Lower lobe of right lung (tissue), 2 donors: ENCODE data around the gene TFRC. TPM values are rescaled to one million over a fixed set of nuclear protein-coding genes. Genes with fewer than 3 reads are reported as not detected.
A peak's percentile ranks its signal among the peaks of the same experiment; 100 is the strongest.
"Not testable (repeated sequence)": the region's sequence is repeated elsewhere in the genome, so short reads cannot be mapped to it uniquely, and the experiment has no call there.

ENCODE experiments used
- ATAC-seq, 2 donors: fragments of 200-7000 bp; cut with Tn5 transposase; one replicate each; pipeline ENCODE4 v1.9.1; 2020 to 2022; ENCODE audit warnings: mild to moderate bottlenecking in 2 of 2, moderate library complexity in 2 of 2
- DNase-seq: peaks from one replicate; pipeline ENCODE4 v3.0.0-alpha.2; 2020
- H3K27ac ChIP-seq: fragments of 200-600 bp; one replicate; pipeline ENCODE4 v1.8.0; 2022
- H3K27me3 ChIP-seq: fragments of 200-600 bp; one replicate; pipeline ENCODE4 v1.8.0; 2022; ENCODE audit warnings: low read depth
- H3K36me3 ChIP-seq: fragments of 200-600 bp; one replicate; pipeline ENCODE4 v1.8.0; 2022; ENCODE audit warnings: mild to moderate bottlenecking
- H3K4me1 ChIP-seq: fragments of 200-600 bp; one replicate; pipeline ENCODE4 v1.8.0; 2022
- H3K4me3 ChIP-seq: fragments of 200-600 bp; one replicate; pipeline ENCODE4 v1.8.0; 2022; ENCODE audit warnings: mild to moderate bottlenecking
- H3K9me3 ChIP-seq: fragments of 200-600 bp; one replicate; pipeline ENCODE4 v1.8.0; 2022
- CTCF ChIP-seq: fragments of 200-600 bp; IDR thresholded peaks from one replicate; pipeline ENCODE4 v1.8.0; 2022; ENCODE audit warnings: antibody characterized with exemption, mild to moderate bottlenecking
- intact Hi-C: fragments of 100-400 bp; cut with DNase I; formaldehyde crosslinking; loops from one replicate; pipeline ENCODE4 v1.11.0; 2022
- total RNA-seq: library from RNA; stranded (reverse); fragmentation: NEBNext Ultra II Directional; extraction: Animal tissue kit (Norgen Biotek cat#: 25700); gene quantifications from one replicate; pipeline ENCODE4 v1.2.1, GENCODE V29; 2021
- donor health status: DM: no; HTN: yes; CAD: no; lungs with severe emphysema.

Gene TFRC
- total RNA-seq, 1 donor from 2014 or later, result 478 TPM

- H3K36me3 ChIP-seq, result no peaks in the 10 kb centered on the region
- no peak for DNase-seq
- no peak overlapping the region for H3K4me3 ChIP-seq
- no peaks in the 10 kb centered on the region for H3K9me3 ChIP-seq
- intact Hi-C loops, result no loop called here
- no peak for TF ChIP-seq CTCF
- no peak overlapping the region for H3K27ac ChIP-seq
- no peak for ATAC-seq
- H3K27me3 ChIP-seq, result no peaks in the 10 kb centered on the region
- no peaks in the 10 kb centered on the region for H3K4me1 ChIP-seq
These were observed 61.5 kb downstream of the TFRC start for GRCh38 chr3:196020373-196020772.

GRCh38 chr3:196019576-196019975 is 62.3 kb downstream of the TFRC start:
- H3K27ac ChIP-seq, H3K4me3 ChIP-seq, H3K27me3 ChIP-seq, intact Hi-C loops, DNase-seq, H3K4me1 ChIP-seq, H3K36me3 ChIP-seq, H3K9me3 ChIP-seq: not testable (repeated sequence)
- peak; percentile 80 to 84 for ATAC-seq

GRCh38 chr3:196018159-196018558 is 63.7 kb downstream of the TFRC start:
- H3K4me3 ChIP-seq, H3K27ac ChIP-seq, H3K9me3 ChIP-seq, H3K4me1 ChIP-seq, intact Hi-C loops, DNase-seq, ATAC-seq, H3K36me3 ChIP-seq, H3K27me3 ChIP-seq: not testable (repeated sequence)

GRCh38 chr3:196016485-196016884 is 65.4 kb downstream of the TFRC start:
- H3K27me3 ChIP-seq, result no peaks in the 10 kb centered on the region
- TF ChIP-seq CTCF, result no peak
- H3K4me3 ChIP-seq, result no peak overlapping the region
- H3K27ac ChIP-seq, result no peak overlapping the region
- DNase-seq (no peak), ATAC-seq (no peak)
- intact Hi-C loops, result no loop called here
- H3K36me3 ChIP-seq, result no peaks in the 10 kb centered on the region
- H3K4me1 ChIP-seq, result no peaks in the 10 kb centered on the region
- no peaks in the 10 kb centered on the region for H3K9me3 ChIP-seq

- Histone ChIP-seq H3K36me3 (no peaks in the 10 kb centered on the region), H3K4me1 (no peaks in the 10 kb centered on the region)
- ATAC-seq, result no peak
These were observed 65.8 kb downstream of the TFRC start for GRCh38 chr3:196016059-196016458.

GRCh38 chr3:196013587-196014487 is 68.1 kb downstream of the TFRC start:
- no peak overlapping the region for H3K27ac ChIP-seq
- DNase-seq (no peak), ATAC-seq (no peak)
- intact Hi-C loops, result no loop called here
- H3K4me1 ChIP-seq, result no peaks in the 10 kb centered on the region
- TF ChIP-seq CTCF, result no peak
- H3K27me3 ChIP-seq, result no peaks in the 10 kb centered on the region
- H3K4me3 ChIP-seq, result no peak overlapping the region
- no peaks in the 10 kb centered on the region for H3K36me3 ChIP-seq
- no peaks in the 10 kb centered on the region for H3K9me3 ChIP-seq

More at GRCh38 chr3:196016059-196016458, 65.8 kb downstream of the TFRC start:
- Histone ChIP-seq H3K9me3 (no peaks in the 10 kb centered on the region), H3K27ac (no peak overlapping the region), H3K27me3 (no peaks in the 10 kb centered on the region), H3K4me3 (no peak overlapping the region)
- DNase-seq, result no peak
- intact Hi-C loops, result no loop called here
- no peak for TF ChIP-seq CTCF
